Liver (tissue), 9 donors: ENCODE measurements around the gene GRAMD1C. TPM values are rescaled to one million over a fixed set of nuclear protein-coding genes. Genes with fewer than 3 reads are reported as not detected.

Experiments
- DNase-seq: peaks from one replicate; pipeline ENCODE4 v3.0.0-alpha.2; 2017; ENCODE audit warnings: low spot score
- H3K27ac ChIP-seq, 2 donors: one replicate each; pipeline ENCODE4 v1.7.0; 2013; ENCODE audit warnings: inconsistent platforms in 2 of 2, low read length in 2 of 2, control low read depth in 1 of 2, low read depth in 1 of 2, mild to moderate bottlenecking in 1 of 2
- H3K27me3 ChIP-seq, 4 donors: one replicate each; pipeline versions ENCODE4 v1.6.1 to v1.7.0; 2013; ENCODE audit warnings: low read length in 3 of 4, inconsistent platforms in 1 of 4, mild to moderate bottlenecking in 1 of 4, moderate library complexity in 1 of 4; ENCODE audit not compliant: control insufficient read depth in 4 of 4, insufficient read depth in 4 of 4
- H3K36me3 ChIP-seq, 4 donors: one replicate each; pipeline versions ENCODE4 v1.6.1 to v1.7.0; 2013; ENCODE audit warnings: low read length in 3 of 4, mild to moderate bottlenecking in 3 of 4, low read depth in 1 of 4, moderate library complexity in 1 of 4; ENCODE audit not compliant: control insufficient read depth in 4 of 4, insufficient read depth in 3 of 4
- H3K4me1 ChIP-seq, 4 donors: one replicate each; pipeline versions ENCODE4 v1.6.1 to v1.7.0; 2013; ENCODE audit warnings: low read length in 3 of 4, mild to moderate bottlenecking in 3 of 4, moderate library complexity in 1 of 4; ENCODE audit not compliant: control insufficient read depth in 4 of 4, insufficient read depth in 4 of 4
- H3K4me3 ChIP-seq, 3 donors: one replicate each; pipeline versions ENCODE4 v1.6.1 to v1.7.0; 2013; ENCODE audit warnings: low read length in 3 of 3, control low read depth in 1 of 3, low read depth in 1 of 3, mild to moderate bottlenecking in 1 of 3
- H3K9ac ChIP-seq, 2 donors: one replicate each; pipeline ENCODE4 v1.7.0; 2013; ENCODE audit warnings: low read length in 2 of 2, mild to moderate bottlenecking in 2 of 2, moderate library complexity in 2 of 2, control low read depth in 1 of 2, low read depth in 1 of 2
- H3K9me3 ChIP-seq, 4 donors: one replicate each; pipeline versions ENCODE4 v1.6.1 to v1.7.0; 2013; ENCODE audit warnings: low read length in 3 of 4; ENCODE audit not compliant: control insufficient read depth in 4 of 4
- ATF3 ChIP-seq: IDR thresholded peaks from 2 replicates; pipeline ENCODE4 v1.6.1; 2016; ENCODE audit warnings: antibody characterized with exemption
- CTCF ChIP-seq: fragments of 150-350 bp; IDR thresholded peaks from 2 replicates; pipeline ENCODE4 v1.5.1; 2017; ENCODE audit warnings: improper control_type of control experiment, low read depth, low read length; ENCODE audit not compliant: missing input control
- EGR1 ChIP-seq, 2 donors: IDR thresholded peaks; 2 replicates each; pipeline ENCODE4 v1.6.1; 2016 to 2018; ENCODE audit warnings: antibody characterized with exemption in 2 of 2, low read depth in 2 of 2
- FOXA1 ChIP-seq: IDR thresholded peaks from 2 replicates; pipeline ENCODE4 v1.6.1; 2016; ENCODE audit warnings: antibody characterized with exemption
- FOXA2 ChIP-seq: IDR thresholded peaks from 2 replicates; pipeline ENCODE4 v1.6.1; 2016; ENCODE audit warnings: antibody characterized with exemption
- GABPA ChIP-seq, 2 donors: IDR thresholded peaks in 1 of 2; conservative IDR thresholded peaks in 1 of 2; 2 replicates each; pipeline ENCODE4 v1.6.1; 2016; ENCODE audit warnings: antibody characterized with exemption in 2 of 2, mild to moderate bottlenecking in 1 of 2, moderate library complexity in 1 of 2
- HNF4A ChIP-seq, 2 donors: conservative IDR thresholded peaks; 2 replicates each; pipeline ENCODE4 v1.6.1; 2016; ENCODE audit warnings: antibody characterized with exemption in 2 of 2, mild to moderate bottlenecking in 2 of 2
- HNF4G ChIP-seq: IDR thresholded peaks from 2 replicates; pipeline ENCODE4 v1.6.1; 2016; ENCODE audit warnings: antibody characterized with exemption
- JUND ChIP-seq, 2 donors: IDR thresholded peaks; 2 replicates each; pipeline ENCODE4 v1.6.1; 2016; ENCODE audit warnings: antibody characterized with exemption in 2 of 2
- MAX ChIP-seq: IDR thresholded peaks from 2 replicates; pipeline ENCODE4 v1.6.1; 2016; ENCODE audit warnings: antibody characterized with exemption
- NR2F2 ChIP-seq: IDR thresholded peaks from 2 replicates; pipeline ENCODE4 v1.6.1; 2016; ENCODE audit warnings: antibody characterized with exemption
- RAD21 ChIP-seq, 2 donors: IDR thresholded peaks; 2 replicates each; pipeline ENCODE4 v1.6.1; 2016; ENCODE audit warnings: antibody characterized with exemption in 2 of 2, mild to moderate bottlenecking in 2 of 2
- REST ChIP-seq: IDR thresholded peaks from 2 replicates; pipeline ENCODE4 v1.6.1; 2016; ENCODE audit warnings: antibody characterized with exemption, mild to moderate bottlenecking
- RXRA ChIP-seq, 2 donors: IDR thresholded peaks; 2 replicates each; pipeline ENCODE4 v1.6.1; 2017 to 2018; ENCODE audit warnings: antibody characterized with exemption in 2 of 2, mild to moderate bottlenecking in 1 of 2
- SP1 ChIP-seq: IDR thresholded peaks from 2 replicates; pipeline ENCODE4 v1.6.1; 2018; ENCODE audit warnings: antibody characterized with exemption, mild to moderate bottlenecking
- TAF1 ChIP-seq: conservative IDR thresholded peaks from 2 replicates; pipeline ENCODE4 v1.6.1; 2016; ENCODE audit warnings: antibody characterized with exemption, mild to moderate bottlenecking
- YY1 ChIP-seq: IDR thresholded peaks from 2 replicates; pipeline ENCODE4 v1.6.1; 2016; ENCODE audit warnings: antibody characterized with exemption, mild to moderate bottlenecking
- WGBS: extraction: QIAGEN DNeasy Blood & Tissue Kit; methylation state at CpG from one replicate; pipeline ENCODE4 v1.1.7; 2013; 5-methylcytosine and 5-hydroxymethylcytosine counted together
- polyA plus RNA-seq, 2 donors: library from polyadenylated mRNA; stranded (reverse) in 1 of 2; unstranded in 1 of 2; fragments of 200-250 nt in 1 of 2; fragments of >200 nt in 1 of 2; fragmentation: Nextera tagmentation in 1 of 2; extraction: Ambion mirVana in 1 of 2; gene quantifications; one replicate each; pipeline versions ENCODE4 v1.2.1 to v1.2.3, GENCODE V29; 2013 to 2015
- total RNA-seq, 2 donors: library from RNA; depleted of rRNA; stranded (reverse); fragments of >200 nt; gene quantifications; one replicate each; pipeline ENCODE4 v1.2.3, GENCODE V29; 2014
- donor health status: healthy.
- donor health status: healthy.
- donor health status: healthy.
- donor health status: healthy.
- donor health status: healthy.

Gene GRAMD1C
- total and polyA plus RNA-seq, 4 donors = 2.3 to 17.0 (median 6.2) TPM

- H3K9me3 ChIP-seq = no peaks in the 10 kb centered on the region
- WGBS = 66% methylated on average over 5 of the region's 5 CpGs
- no peak overlapping the region for H3K27ac ChIP-seq
- no peak overlapping the region for H3K4me3 ChIP-seq
- no peaks in the 10 kb centered on the region for H3K27me3 ChIP-seq
- no peak overlapping the region for H3K9ac ChIP-seq
- DNase-seq = no peak
- TF ChIP-seq RXRA (IDR thresholded peaks at IDR 0.05) (no peak), REST (no peak), HNF4G (no peak), MAX (no peak), RAD21 (IDR thresholded peaks at IDR 0.05) (no peak)
- peaks cover 0 to 19% (median 2%) of the 10 kb centered on the region in 4 donors for H3K36me3 ChIP-seq
- H3K4me1 ChIP-seq = peaks cover 0 to 10% (median 6%) of the 10 kb centered on the region in 4 donors
Measured at GRCh38 chr3:113910966-113911365, 72.4 kb downstream of the GRAMD1C start.

GRCh38 chr3:113912552-113913236 lies 74.1 kb downstream of the GRAMD1C start:
- H3K27ac ChIP-seq = peak overlapping the region; percentile 55 to 65
- no peaks in the 10 kb centered on the region for H3K27me3 ChIP-seq
- DNase-seq = no peak

More at GRCh38 chr3:113912552-113913236, 74.1 kb downstream of the GRAMD1C start:
- no peak for TF ChIP-seq FOXA1
- TF ChIP-seq SP1 = peak; percentile 39
- TF ChIP-seq FOXA2 = peak; percentile 54
- TF ChIP-seq JUND (IDR thresholded peaks at IDR 0.05) = peak; percentile 86 to 90
- TF ChIP-seq CTCF = peak; percentile 84
- no peak for TF ChIP-seq YY1
- no peak for TF ChIP-seq NR2F2
- TF ChIP-seq TAF1 = no peak
- no peak for TF ChIP-seq RXRA (IDR thresholded peaks at IDR 0.05)
- TF ChIP-seq GABPA (IDR thresholded peaks at IDR 0.05 in 1 of 2, conservative IDR thresholded peaks at IDR 0.05 in 1 of 2) = no peak
- TF ChIP-seq MAX = no peak
- TF ChIP-seq HNF4A (conservative IDR thresholded peaks at IDR 0.05) = peak in 1 of 2 donors; percentile 45
- TF ChIP-seq RAD21 (IDR thresholded peaks at IDR 0.05) = peak; percentile 95 to 97
- peak; percentile 85 for TF ChIP-seq ATF3
- TF ChIP-seq EGR1 (IDR thresholded peaks at IDR 0.05; ENCODE audit: low read depth in 2 of 2) = no peak
- peaks cover 0 to 17% (median 3%) of the 10 kb centered on the region in 4 donors for H3K36me3 ChIP-seq
- H3K9ac ChIP-seq = peak overlapping the region; percentile 2 to 28
- WGBS = 60% methylated on average over 3 of the region's 3 CpGs
- peaks cover 0 to 10% (median 6%) of the 10 kb centered on the region in 4 donors for H3K4me1 ChIP-seq
- no peak overlapping the region for H3K4me3 ChIP-seq
- no peaks in the 10 kb centered on the region for H3K9me3 ChIP-seq
